Pons (tissue), 1 donor: ENCODE data around the gene PTPRM.
"Not testable (repeated sequence)": the region's sequence is repeated elsewhere in the genome, so short reads cannot be mapped to it uniquely, and the experiment has no call there.

Experiments used
- DNase-seq: peaks from one replicate; pipeline ENCODE4 v3.0.0-alpha.2; 2016; ENCODE audit warnings: low spot score

Gene PTPRM

GRCh38 chr18:7726522-7726921, 159.4 kb downstream of the PTPRM start:
- no peak for DNase-seq

- no peak for DNase-seq
These were observed 160.4 kb downstream of the PTPRM start for GRCh38 chr18:7727361-7728076.

- no peak for DNase-seq
These were observed 161.2 kb downstream of the PTPRM start for GRCh38 chr18:7728297-7728696.

- no peak for DNase-seq
These were observed 162.8 kb downstream of the PTPRM start for GRCh38 chr18:7729868-7730267.

GRCh38 chr18:7730682-7731081, 163.6 kb downstream of the PTPRM start:
- no peak for DNase-seq

- no peak for DNase-seq
These were observed 166.5 kb downstream of the PTPRM start for GRCh38 chr18:7733642-7734041.

- no peak for DNase-seq
These were observed 168.1 kb downstream of the PTPRM start for GRCh38 chr18:7735196-7735595.

- no peak for DNase-seq
These were observed 168.6 kb downstream of the PTPRM start for GRCh38 chr18:7735626-7736175.

GRCh38 chr18:7736526-7736925, 169.4 kb downstream of the PTPRM start:
- not testable (repeated sequence) for DNase-seq

GRCh38 chr18:7737550-7737949, 170.4 kb downstream of the PTPRM start:
- no peak for DNase-seq

- no peak for DNase-seq
These were observed 173.7 kb downstream of the PTPRM start for GRCh38 chr18:7740821-7741220.

GRCh38 chr18:7741640-7742039, 174.5 kb downstream of the PTPRM start:
- DNase-seq, result no peak

GRCh38 chr18:7742224-7742623, 175.1 kb downstream of the PTPRM start:
- DNase-seq, result no peak

- no peak for DNase-seq
These were observed 176.1 kb downstream of the PTPRM start for GRCh38 chr18:7743256-7743655.

- DNase-seq, result no peak
These were observed 179.0 kb downstream of the PTPRM start for GRCh38 chr18:7746106-7746505.

GRCh38 chr18:7748251-7749007, 181.3 kb downstream of the PTPRM start:
- no peak for DNase-seq

GRCh38 chr18:7749008-7749405, 181.9 kb downstream of the PTPRM start:
- no peak for DNase-seq

GRCh38 chr18:7749510-7749981, 182.4 kb downstream of the PTPRM start:
- DNase-seq, result no peak

- DNase-seq, result no peak
These were observed 183.1 kb downstream of the PTPRM start for GRCh38 chr18:7750095-7750663.

- DNase-seq, result no peak
These were observed 183.8 kb downstream of the PTPRM start for GRCh38 chr18:7750966-7751365.

- no peak for DNase-seq
These were observed 187.1 kb downstream of the PTPRM start for GRCh38 chr18:7754258-7754657.

GRCh38 chr18:7754725-7755181, 187.6 kb downstream of the PTPRM start:
- DNase-seq, result no peak
